OCI-LY1 (cell line): ENCODE measurements around the gene FGF5.

Experiments
- H2AFZ ChIP-seq: fragments of 200-600 bp; sonication (generic), shearing (Covaris generic); 2 replicates; pipeline ENCODE4 v1.6.0; 2014; ENCODE audit warnings: antibody characterized with exemption, mild to moderate bottlenecking, low read length
- H3F3A ChIP-seq: fragments of 200-600 bp; sonication (generic), shearing (Covaris generic); 2 replicates; pipeline ENCODE4 v1.6.0; 2014; ENCODE audit warnings: mild to moderate bottlenecking, antibody characterized with exemption, low read length, moderate library complexity; ENCODE audit not compliant: insufficient read depth
- H3K27ac ChIP-seq: fragments of 200-600 bp; sonication (generic); 2 replicates; pipeline ENCODE4 v1.5.1; 2014; ENCODE audit warnings: low read length, mixed run types, mild to moderate bottlenecking, low read depth; ENCODE audit not compliant: poor library complexity, severe bottlenecking
- H3K27me3 ChIP-seq: fragments of 200-600 bp; sonication (generic); 2 replicates; pipeline ENCODE4 v1.6.0; 2014; ENCODE audit warnings: antibody characterized with exemption, mild to moderate bottlenecking, low read length, moderate library complexity; ENCODE audit not compliant: insufficient read depth
- H3K36me3 ChIP-seq: fragments of 200-600 bp; sonication (generic); 2 replicates; pipeline ENCODE4 v1.6.1; 2014; ENCODE audit warnings: mild to moderate bottlenecking, antibody characterized with exemption, low read length, moderate library complexity, mixed read lengths; ENCODE audit not compliant: insufficient read depth
- H3K4me1 ChIP-seq: fragments of 200-600 bp; sonication (generic); 2 replicates; pipeline ENCODE4 v1.5.1; 2014; ENCODE audit warnings: mild to moderate bottlenecking, low read length, moderate library complexity; ENCODE audit not compliant: insufficient read depth, severe bottlenecking
- H3K4me2 ChIP-seq: fragments of 200-600 bp; sonication (generic), shearing (Covaris generic); 2 replicates; pipeline ENCODE4 v1.6.1; 2014; ENCODE audit warnings: low read length
- H3K4me3 ChIP-seq: fragments of 200-600 bp; sonication (generic); 2 replicates; pipeline ENCODE4 v1.5.1; 2014; ENCODE audit warnings: low read length, low read depth, mild to moderate bottlenecking, mixed read lengths; ENCODE audit not compliant: poor library complexity, severe bottlenecking
- H3K79me2 ChIP-seq: fragments of 200-600 bp; shearing (Covaris generic); 2 replicates; pipeline ENCODE4 v1.6.1; 2016; ENCODE audit warnings: mixed run types, low read length, mixed read lengths; ENCODE audit not compliant: insufficient read depth
- H3K9ac ChIP-seq: fragments of 200-600 bp; sonication (generic), shearing (Covaris generic); 2 replicates; pipeline ENCODE4 v1.6.1; 2014; ENCODE audit warnings: mild to moderate bottlenecking, low read length, mixed read lengths
- H3K9me2 ChIP-seq: fragments of 200-600 bp; sonication (generic), shearing (Covaris generic); 2 replicates; pipeline ENCODE4 v1.6.1; 2014; ENCODE audit warnings: low read depth, mild to moderate bottlenecking, low read length, mixed read lengths
- H3K9me3 ChIP-seq: fragments of 200-600 bp; shearing (Covaris generic); 2 replicates; pipeline ENCODE4 v1.6.1; 2014; ENCODE audit warnings: low read length, mixed read lengths
- H4K20me1 ChIP-seq: fragments of 200-600 bp; sonication (generic), shearing (Covaris generic); 2 replicates; pipeline ENCODE4 v1.6.0; 2016; ENCODE audit warnings: mild to moderate bottlenecking, low read length; ENCODE audit not compliant: insufficient read depth
- CTCF ChIP-seq: fragments of 200-600 bp; sonication (generic), shearing (Covaris generic); IDR thresholded peaks from 2 replicates; pipeline ENCODE4 v1.5.1; 2017; ENCODE audit warnings: mild to moderate bottlenecking, antibody characterized with exemption, low read length, moderate library complexity, mixed read lengths
- EZH2 ChIP-seq: fragments of 200-600 bp; sonication (generic), shearing (Covaris generic); IDR thresholded peaks from 2 replicates; pipeline ENCODE4 v1.8.0; 2017; ENCODE audit warnings: borderline replicate concordance, mixed run types, mild to moderate bottlenecking, antibody characterized with exemption, low read length, moderate library complexity, mixed read lengths

FGF5 gene

GRCh38 chr4:80268081-80268823 lies 1.8 kb downstream of the FGF5 start:
- Histone ChIP-seq H3K27ac (no peak overlapping the region), H3K27me3 (no peaks in the 10 kb centered on the region; the same call in 1 of the 2 replicates), H3K79me2 (no peaks in the 10 kb centered on the region), H3K4me3 (no peak overlapping the region), H3K36me3 (no peaks in the 10 kb centered on the region), H3K4me2 (no peak overlapping the region), H3K9me3 (no peaks in the 10 kb centered on the region), H3K9me2 (no peaks in the 10 kb centered on the region), H3F3A (no peaks in the 10 kb centered on the region), H4K20me1 (no peaks in the 10 kb centered on the region), H3K9ac (no peak overlapping the region), H2AFZ (no peak overlapping the region), H3K4me1 (no peaks in the 10 kb centered on the region)
- TF ChIP-seq CTCF (no peak), EZH2 (no peak)

GRCh38 chr4:80268936-80269335 lies 2.5 kb downstream of the FGF5 start:
- Histone ChIP-seq H3K4me3 (no peak overlapping the region), H3K4me2 (no peak overlapping the region), H3K9me2 (no peaks in the 10 kb centered on the region), H3K79me2 (no peaks in the 10 kb centered on the region), H3K9ac (no peak overlapping the region), H2AFZ (no peak overlapping the region), H3K27me3 (no peaks in the 10 kb centered on the region; the same call in 1 of the 2 replicates), H3F3A (no peaks in the 10 kb centered on the region), H3K36me3 (no peaks in the 10 kb centered on the region), H3K4me1 (no peaks in the 10 kb centered on the region), H3K27ac (no peak overlapping the region), H3K9me3 (no peaks in the 10 kb centered on the region), H4K20me1 (no peaks in the 10 kb centered on the region)
- TF ChIP-seq EZH2 (no peak), CTCF (no peak)

- no peak overlapping the region for H3K9ac ChIP-seq
- H4K20me1 ChIP-seq: no peaks in the 10 kb centered on the region
- no peaks in the 10 kb centered on the region for H3K79me2 ChIP-seq
- H3K4me2 ChIP-seq: no peak overlapping the region
- H3K27me3 ChIP-seq: no peaks in the 10 kb centered on the region; the same call in 1 of the 2 replicates
- H3K4me3 ChIP-seq: no peak overlapping the region
- H3K9me3 ChIP-seq: no peaks in the 10 kb centered on the region
- no peaks in the 10 kb centered on the region for H3F3A ChIP-seq
- H3K27ac ChIP-seq: no peak overlapping the region
- H2AFZ ChIP-seq: no peak overlapping the region
- no peaks in the 10 kb centered on the region for H3K36me3 ChIP-seq
- H3K9me2 ChIP-seq: no peaks in the 10 kb centered on the region; the same call in 1 of the 2 replicates
- no peak for TF ChIP-seq CTCF
- TF ChIP-seq EZH2: no peak
- H3K4me1 ChIP-seq: no peaks in the 10 kb centered on the region
These were observed 3.9 kb downstream of the FGF5 start for GRCh38 chr4:80270321-80270720.
